Small intestine (tissue), 7 donors: Measurements from ENCODE around the gene KCNK7. TPM values are rescaled to one million over a fixed set of nuclear protein-coding genes. Genes with fewer than 3 reads are reported as not detected.
A peak's percentile ranks its signal among the peaks of the same experiment; 100 is the strongest.

Source experiments
- DNase-seq, 2 donors: peaks; one replicate each; pipeline versions ENCODE4 v3.0.0 to v3.0.0-alpha.2; 2013
- FAIRE-seq: peaks from 2 replicates; lab custom pipeline; 2012; peaks lifted over from hg19 to GRCh38; lab: Jason Lieb, UNC
- H3K27ac ChIP-seq, 3 donors: one replicate each; pipeline ENCODE4 v1.5.1; 2013; ENCODE audit warnings: low read length in 2 of 3, mild to moderate bottlenecking in 2 of 3, control low read depth in 1 of 3, inconsistent platforms in 1 of 3, low read depth in 1 of 3, moderate library complexity in 1 of 3
- H3K27me3 ChIP-seq, 3 donors: one replicate each; pipeline ENCODE4 v1.6.1; 2013; ENCODE audit warnings: low read length in 3 of 3, inconsistent platforms in 1 of 3; ENCODE audit not compliant: control insufficient read depth in 3 of 3, insufficient read depth in 3 of 3
- H3K36me3 ChIP-seq, 3 donors: one replicate each; pipeline ENCODE4 v1.6.1; 2013; ENCODE audit warnings: low read length in 3 of 3, inconsistent platforms in 1 of 3, low read depth in 1 of 3, mild to moderate bottlenecking in 1 of 3, moderate library complexity in 1 of 3; ENCODE audit not compliant: control insufficient read depth in 3 of 3, insufficient read depth in 2 of 3
- H3K4me1 ChIP-seq, 3 donors: one replicate each; pipeline ENCODE4 v1.6.1; 2013; ENCODE audit warnings: low read length in 2 of 3, inconsistent platforms in 1 of 3, low read depth in 1 of 3, mild to moderate bottlenecking in 1 of 3, moderate library complexity in 1 of 3; ENCODE audit not compliant: control insufficient read depth in 3 of 3, insufficient read depth in 2 of 3
- H3K4me3 ChIP-seq, 3 donors: one replicate each; pipeline ENCODE4 v1.5.1; 2013; ENCODE audit warnings: low read length in 3 of 3, control low read depth in 1 of 3, inconsistent platforms in 1 of 3, low read depth in 1 of 3, mild to moderate bottlenecking in 1 of 3, moderate library complexity in 1 of 3
- H3K9me3 ChIP-seq, 2 donors: one replicate each; pipeline ENCODE4 v1.6.1; 2013; ENCODE audit warnings: low read depth in 1 of 2, low read length in 1 of 2; ENCODE audit not compliant: control insufficient read depth in 2 of 2, insufficient read depth in 1 of 2
- WGBS, 3 donors: extraction: QIAGEN DNeasy Blood & Tissue Kit; methylation state at CpG; one replicate each; pipeline ENCODE4 v1.1.7; 2013; 5-methylcytosine and 5-hydroxymethylcytosine counted together
- polyA plus RNA-seq, 4 donors: library from polyadenylated mRNA; stranded (reverse) in 3 of 4; unstranded in 1 of 4; fragments of 200-250 nt in 3 of 4; fragments of 120-200 nt in 1 of 4; gene quantifications; one replicate each; pipeline versions ENCODE4 v1.2.1 to v1.2.3, GENCODE V29; 2013
- donor health status: healthy with polysubstance abuse.
- donor health status: control.
- donor health status: control.
- donor health status: Bipolar disorder and iron deficiency.
- donor health status: healthy.

KCNK7 gene
- polyA plus RNA-seq, 4 donors, result 0.84 to 31.1 (median 0.89) TPM; not detected in 1

DNA sequence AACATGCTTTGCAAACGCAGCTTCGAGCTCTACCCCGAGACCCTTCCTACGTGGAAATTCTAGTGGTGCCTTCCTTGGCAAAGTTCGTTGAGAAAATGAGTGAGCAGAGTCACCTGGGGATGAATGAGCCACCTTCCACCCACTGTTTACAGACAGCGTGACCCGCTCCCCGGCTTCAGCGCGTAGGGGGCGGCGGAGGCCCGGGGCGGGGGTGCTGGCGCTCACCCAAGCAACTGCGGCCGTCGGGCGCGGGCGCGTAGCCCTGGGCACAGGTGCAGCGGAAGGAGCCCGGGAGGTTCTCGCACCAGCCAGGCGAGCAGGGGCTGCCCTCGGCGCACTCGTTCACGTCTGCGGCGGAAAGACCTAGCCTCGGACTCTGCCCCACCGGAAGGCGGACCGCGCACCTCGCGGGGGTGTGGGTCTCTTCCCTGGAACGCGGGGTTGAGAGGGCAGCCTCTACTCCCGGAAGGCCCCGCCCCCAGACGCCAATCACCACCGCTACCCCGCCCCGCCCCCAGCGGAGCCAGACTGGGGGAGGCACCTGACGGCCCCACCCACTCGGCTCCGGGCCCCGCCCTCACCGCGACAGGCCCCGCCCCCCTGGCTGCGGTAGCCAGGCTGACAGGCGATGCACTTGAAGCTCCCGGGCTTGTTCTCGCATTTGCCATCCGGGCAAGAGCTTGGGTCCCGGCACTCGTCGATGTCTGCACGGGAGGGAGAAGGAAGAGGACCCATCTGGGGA lies 49.2 kb downstream of the KCNK7 start:
- DNase-seq (peak; percentile 96 to 98), FAIRE-seq (no peak)
- H3K9me3 ChIP-seq, result no peaks in the 10 kb centered on the region
- H3K27ac ChIP-seq, result peak overlapping the region; percentile 75 to 80 (median 80)
- WGBS, 3 donors, result 6 to 27% (median 11%) methylated on average over 53 to 64 of the region's 64 CpGs
- H3K27me3 ChIP-seq, result no peaks in the 10 kb centered on the region
- H3K4me3 ChIP-seq, result peak overlapping the region in 2 of 3 donors; percentile 53 to 55
- peaks cover 0 to 68% (median 4%) of the 10 kb centered on the region in 3 donors for H3K36me3 ChIP-seq
- H3K4me1 ChIP-seq, result peaks cover 0 to 26% (median 0%) of the 10 kb centered on the region in 3 donors

DNA sequence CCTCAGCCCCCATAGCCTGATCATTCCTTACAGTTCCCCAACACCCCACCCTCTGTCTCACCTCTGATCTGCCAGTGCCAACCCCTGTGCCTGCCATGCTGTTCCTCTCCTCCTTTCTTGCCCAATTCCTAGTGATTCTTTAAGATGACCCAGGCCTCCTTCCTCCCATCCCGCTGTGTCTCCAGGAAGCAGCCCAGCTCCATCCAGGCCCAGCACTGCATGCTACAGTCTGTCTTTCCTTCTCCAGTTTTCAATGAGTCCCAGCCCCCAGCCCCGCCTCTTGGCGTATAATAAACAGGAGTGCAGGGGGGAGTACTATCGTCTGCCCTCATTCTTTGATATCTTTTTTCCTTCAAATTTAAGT lies 49.8 kb downstream of the KCNK7 start:
- Histone ChIP-seq H3K9me3 (no peaks in the 10 kb centered on the region), H3K4me1 (peaks cover 0 to 27% (median 0%) of the 10 kb centered on the region in 3 donors), H3K36me3 (peaks cover 0 to 71% (median 4%) of the 10 kb centered on the region in 3 donors), H3K27me3 (no peaks in the 10 kb centered on the region), H3K27ac (peak overlapping the region; percentile 75 to 80 (median 80)), H3K4me3 (peak overlapping the region in 2 of 3 donors; percentile 53 to 55)
- FAIRE-seq (no peak), DNase-seq (peak in 1 of 2 donors; percentile 27)
- WGBS, 3 donors, result 20 to 45% (median 35%) methylated on average over 4 of the region's 4 CpGs

Other genes starting within 250 kb of the KCNK7 start
- 1 to 10 TPM; 2.1 to 9.4 (median 3.8) TPM for gene TIGD3, start 241.0 kb downstream of the KCNK7 start, polyA plus RNA-seq
- 10 to 100 TPM; 13.9 to 35.4 (median 22.1) TPM for gene SLC25A45, start 213.2 kb downstream of the KCNK7 start, polyA plus RNA-seq
- gene FRMD8, start 209.2 kb downstream of the KCNK7 start, polyA plus RNA-seq, result 10 to 100 TPM; 24.4 to 31.1 (median 26.9) TPM
- 1,000 to 10,000 TPM in 2 of 4 donors, 100 to 1,000 TPM in 2; 256 to 3,420 (median 1,041) TPM for gene NEAT1, start 173.0 kb downstream of the KCNK7 start, polyA plus RNA-seq
- 100 to 1,000 TPM; 155 to 454 (median 226) TPM for gene MALAT1, start 96.8 kb downstream of the KCNK7 start, polyA plus RNA-seq
- gene SCYL1, start 70.7 kb downstream of the KCNK7 start, polyA plus RNA-seq, result 10 to 100 TPM; 46.7 to 76.9 (median 61.0) TPM
- 10 to 100 TPM in 3 of 4 donors, 1 to 10 TPM in 1; 6.5 to 77.6 (median 21.3) TPM for gene LTBP3, start 37.4 kb downstream of the KCNK7 start, polyA plus RNA-seq
- 10 to 100 TPM; 27.7 to 49.2 (median 35.0) TPM for gene ZNRD2, start 25.3 kb downstream of the KCNK7 start, polyA plus RNA-seq
- 10 to 100 TPM; 15.9 to 39.2 (median 33.4) TPM for gene FAM89B, start 23.3 kb downstream of the KCNK7 start, polyA plus RNA-seq
- 100 to 1,000 TPM in 1 of 4 donors, 10 to 100 TPM in 3; 36.1 to 131 (median 62.4) TPM for gene EHBP1L1, start 19.7 kb downstream of the KCNK7 start, polyA plus RNA-seq
- 100 to 1,000 TPM in 2 of 4 donors, 10 to 100 TPM in 2; 66.4 to 180 (median 126) TPM for gene MAP3K11, start 18.4 kb upstream of the KCNK7 start, polyA plus RNA-seq
- gene PCNX3, start 20.0 kb upstream of the KCNK7 start, polyA plus RNA-seq, result 10 to 100 TPM; 12.7 to 27.5 (median 22.1) TPM
- gene SIPA1, start 42.3 kb upstream of the KCNK7 start, polyA plus RNA-seq, result 10 to 100 TPM; 21.7 to 45.2 (median 33.1) TPM
- gene RELA, start 67.1 kb upstream of the KCNK7 start, polyA plus RNA-seq, result 10 to 100 TPM; 32.2 to 46.9 (median 36.7) TPM
- 10 to 100 TPM; 63.9 to 76.7 (median 71.1) TPM for gene KAT5, start 116.5 kb upstream of the KCNK7 start, polyA plus RNA-seq
- 10 to 100 TPM; 36.9 to 65.1 (median 50.2) TPM for gene RNASEH2C, start 125.0 kb upstream of the KCNK7 start, polyA plus RNA-seq
- 10 to 100 TPM in 1 of 4 donors, 1 to 10 TPM in 3; 6.9 to 17.3 (median 9.1) TPM for gene AP5B1, start 185.2 kb upstream of the KCNK7 start, polyA plus RNA-seq
- gene OVOL1, start 191.3 kb upstream of the KCNK7 start, polyA plus RNA-seq, result 10 to 100 TPM; 11.9 to 41.3 (median 20.1) TPM
- 1 to 10 TPM in 3 of 4 donors, under 1 TPM in 1; 0.54 to 4.0 (median 1.8) TPM for gene SNX32, start 238.2 kb upstream of the KCNK7 start, polyA plus RNA-seq